HEK293 (cell line): ENCODE measurements around the gene LYL1.

Experiments
- CTCF ChIP-seq: fragments of 450-650 bp; formaldehyde crosslinking; IDR thresholded peaks from 2 replicates; pipeline ENCODE4 v1.5.1; 2016; ENCODE audit warnings: missing biosample characterization, missing genetic modification characterization
- YY1 ChIP-seq: fragments of 450-650 bp; formaldehyde crosslinking; IDR thresholded peaks from 2 replicates; pipeline ENCODE4 v1.5.1; 2018; ENCODE audit warnings: missing biosample characterization, missing genetic modification characterization
- ZBTB21 ChIP-seq: fragments of 450-650 bp; formaldehyde crosslinking; IDR thresholded peaks from 2 replicates; pipeline ENCODE4 v1.5.1; 2017; ENCODE audit warnings: missing biosample characterization, missing genetic modification characterization
- ZFP41 ChIP-seq: fragments of 450-650 bp; formaldehyde crosslinking; IDR thresholded peaks from 2 replicates; pipeline ENCODE4 v1.5.1; 2016; ENCODE audit warnings: missing biosample characterization, missing genetic modification characterization, borderline replicate concordance
- ZNF10 ChIP-seq: fragments of 450-650 bp; formaldehyde crosslinking; IDR thresholded peaks from 2 replicates; pipeline ENCODE4 v1.5.1; 2017; ENCODE audit warnings: missing biosample characterization, missing genetic modification characterization
- ZNF121 ChIP-seq: fragments of 450-650 bp; formaldehyde crosslinking; IDR thresholded peaks from 2 replicates; pipeline ENCODE4 v1.5.1; 2016; ENCODE audit warnings: missing biosample characterization, missing genetic modification characterization
- ZNF175 ChIP-seq: fragments of 450-650 bp; formaldehyde crosslinking; IDR thresholded peaks from 2 replicates; pipeline ENCODE4 v1.5.1; 2016; ENCODE audit warnings: missing biosample characterization, missing genetic modification characterization
- ZNF24 ChIP-seq: fragments of 450-650 bp; formaldehyde crosslinking; IDR thresholded peaks from 2 replicates; pipeline ENCODE4 v1.5.1; 2016; ENCODE audit warnings: missing biosample characterization, missing genetic modification characterization
- ZNF610 ChIP-seq: fragments of 450-650 bp; formaldehyde crosslinking; IDR thresholded peaks from 2 replicates; pipeline ENCODE4 v1.5.1; 2016; ENCODE audit warnings: missing biosample characterization, missing genetic modification characterization, borderline replicate concordance
- ZNF623 ChIP-seq: fragments of 450-650 bp; formaldehyde crosslinking; IDR thresholded peaks from 2 replicates; pipeline ENCODE4 v1.5.1; 2016; ENCODE audit warnings: missing biosample characterization, missing genetic modification characterization
- ZNF768 ChIP-seq: fragments of 450-650 bp; formaldehyde crosslinking; IDR thresholded peaks from 2 replicates; pipeline ENCODE4 v1.5.1; 2018; ENCODE audit warnings: missing biosample characterization, mild to moderate bottlenecking, missing genetic modification characterization
- ZNF777 ChIP-seq: fragments of 450-650 bp; formaldehyde crosslinking; IDR thresholded peaks from 2 replicates; pipeline ENCODE4 v1.5.1; 2017; ENCODE audit warnings: missing biosample characterization, missing genetic modification characterization, borderline replicate concordance
- TF ChIP-seq, protein P1 (sequence below): fragments of 450-650 bp; formaldehyde crosslinking; IDR thresholded peaks from 2 replicates; pipeline ENCODE4 v1.5.1; 2016; ENCODE audit warnings: missing biosample characterization, missing genetic modification characterization, borderline replicate concordance

GRCh38 chr19:13089857-13090507, 12.7 kb downstream of the LYL1 start:
- no peak for TF ChIP-seq ZNF623 (tag by site-specific recombination)
- TF ChIP-seq ZNF10 (tag by site-specific recombination) = no peak
- TF ChIP-seq ZNF777 (tag by site-specific recombination) = no peak
- TF ChIP-seq CTCF (tag by site-specific recombination) = no peak
- TF ChIP-seq YY1 = no peak
- no peak for TF ChIP-seq ZFP41
- no peak for TF ChIP-seq ZNF610 (tag by site-specific recombination)
- TF ChIP-seq, protein P1, sequence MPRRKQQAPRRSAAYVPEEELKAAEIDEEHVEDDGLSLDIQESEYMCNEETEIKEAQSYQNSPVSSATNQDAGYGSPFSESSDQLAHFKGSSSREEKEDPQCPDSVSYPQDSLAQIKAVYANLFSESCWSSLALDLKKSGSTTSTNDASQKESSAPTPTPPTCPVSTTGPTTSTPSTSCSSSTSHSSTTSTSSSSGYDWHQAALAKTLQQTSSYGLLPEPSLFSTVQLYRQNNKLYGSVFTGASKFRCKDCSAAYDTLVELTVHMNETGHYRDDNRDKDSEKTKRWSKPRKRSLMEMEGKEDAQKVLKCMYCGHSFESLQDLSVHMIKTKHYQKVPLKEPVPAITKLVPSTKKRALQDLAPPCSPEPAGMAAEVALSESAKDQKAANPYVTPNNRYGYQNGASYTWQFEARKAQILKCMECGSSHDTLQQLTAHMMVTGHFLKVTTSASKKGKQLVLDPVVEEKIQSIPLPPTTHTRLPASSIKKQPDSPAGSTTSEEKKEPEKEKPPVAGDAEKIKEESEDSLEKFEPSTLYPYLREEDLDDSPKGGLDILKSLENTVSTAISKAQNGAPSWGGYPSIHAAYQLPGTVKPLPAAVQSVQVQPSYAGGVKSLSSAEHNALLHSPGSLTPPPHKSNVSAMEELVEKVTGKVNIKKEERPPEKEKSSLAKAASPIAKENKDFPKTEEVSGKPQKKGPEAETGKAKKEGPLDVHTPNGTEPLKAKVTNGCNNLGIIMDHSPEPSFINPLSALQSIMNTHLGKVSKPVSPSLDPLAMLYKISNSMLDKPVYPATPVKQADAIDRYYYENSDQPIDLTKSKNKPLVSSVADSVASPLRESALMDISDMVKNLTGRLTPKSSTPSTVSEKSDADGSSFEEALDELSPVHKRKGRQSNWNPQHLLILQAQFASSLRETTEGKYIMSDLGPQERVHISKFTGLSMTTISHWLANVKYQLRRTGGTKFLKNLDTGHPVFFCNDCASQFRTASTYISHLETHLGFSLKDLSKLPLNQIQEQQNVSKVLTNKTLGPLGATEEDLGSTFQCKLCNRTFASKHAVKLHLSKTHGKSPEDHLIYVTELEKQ (tag by site-specific recombination) = no peak
- TF ChIP-seq ZNF768 (tag by site-specific recombination) = no peak
- TF ChIP-seq ZNF24 = no peak
- no peak for TF ChIP-seq ZNF175 (tag by site-specific recombination)
- no peak for TF ChIP-seq ZNF121 (tag by site-specific recombination)
- TF ChIP-seq ZBTB21 (tag by site-specific recombination) = no peak
